HEK293T (cell line): ENCODE results near the gene SOD2.
A peak's percentile ranks its signal among the peaks of the same experiment; 100 is the strongest.

ENCODE experiments used
- CTCF ChIA-PET: fragments of 350-600 bp; formaldehyde crosslinking; extraction: SDS; loops from one replicate; lab custom pipeline; 2021; ENCODE audit warnings: antibody characterized with exemption, inconsistent platforms; lab: Yijun Ruan, JAX
- POLR2A ChIA-PET: fragments of 350-600 bp; formaldehyde crosslinking; extraction: SDS; loops from one replicate; lab custom pipeline; 2020; ENCODE audit warnings: antibody characterized with exemption, inconsistent platforms; lab: Yijun Ruan, JAX
- DNase-seq: peaks from one replicate; pipeline ENCODE4 v3.0.0; 2012; ENCODE audit warnings: mixed read lengths; ENCODE audit errors: extremely low spot score
- ARNT ChIP-seq: fragments of 450-650 bp; IDR thresholded peaks from 2 replicates; pipeline ENCODE4 v1.6.1; 2017; ENCODE audit warnings: mild to moderate bottlenecking
- BHLHE40 ChIP-seq: fragments of 450-650 bp; IDR thresholded peaks from 2 replicates; pipeline ENCODE4 v1.6.1; 2016; ENCODE audit warnings: mild to moderate bottlenecking, moderate library complexity, borderline replicate concordance
- CTBP1 ChIP-seq: fragments of 450-650 bp; IDR thresholded peaks from 2 replicates; pipeline ENCODE4 v1.6.1; 2016; ENCODE audit warnings: borderline replicate concordance
- ELF4 ChIP-seq: fragments of 450-650 bp; IDR thresholded peaks from 2 replicates; pipeline ENCODE4 v1.6.1; 2017; ENCODE audit warnings: antibody characterized with exemption
- FOXA1 ChIP-seq: fragments of 450-650 bp; IDR thresholded peaks from 2 replicates; pipeline ENCODE4 v1.6.1; 2016; ENCODE audit warnings: mild to moderate bottlenecking
- FOXK2 ChIP-seq: fragments of 450-650 bp; IDR thresholded peaks from 2 replicates; pipeline ENCODE4 v1.6.1; 2016; ENCODE audit warnings: mild to moderate bottlenecking
- FOXM1 ChIP-seq: fragments of 450-650 bp; IDR thresholded peaks from 2 replicates; pipeline ENCODE4 v1.6.1; 2017; ENCODE audit warnings: mild to moderate bottlenecking, borderline replicate concordance
- HDGF ChIP-seq: fragments of 450-650 bp; IDR thresholded peaks from 2 replicates; pipeline ENCODE4 v1.6.1; 2017; ENCODE audit warnings: antibody characterized with exemption, borderline replicate concordance
- L3MBTL2 ChIP-seq: fragments of 450-650 bp; conservative IDR thresholded peaks from 2 replicates; pipeline ENCODE4 v1.6.1; 2016; ENCODE audit warnings: mild to moderate bottlenecking
- LEF1 ChIP-seq: fragments of 450-650 bp; IDR thresholded peaks from 2 replicates; pipeline ENCODE4 v1.6.1; 2017; ENCODE audit warnings: mild to moderate bottlenecking, borderline replicate concordance
- NFRKB ChIP-seq: fragments of 450-650 bp; IDR thresholded peaks from 2 replicates; pipeline ENCODE4 v1.6.1; 2016; ENCODE audit warnings: mild to moderate bottlenecking, moderate library complexity
- SP1 ChIP-seq: fragments of 450-650 bp; IDR thresholded peaks from 2 replicates; pipeline ENCODE4 v1.6.1; 2017
- SUZ12 ChIP-seq: fragments of 450-650 bp; IDR thresholded peaks from 2 replicates; pipeline ENCODE4 v1.6.1; 2016; ENCODE audit warnings: mild to moderate bottlenecking
- TARDBP ChIP-seq: fragments of 450-650 bp; IDR thresholded peaks from 2 replicates; pipeline ENCODE4 v1.6.1; 2016
- ZNF384 ChIP-seq: fragments of 450-650 bp; IDR thresholded peaks from 2 replicates; pipeline ENCODE4 v1.6.1; 2016
- TF ChIP-seq, protein P1 (sequence below): fragments of 450-650 bp; IDR thresholded peaks from 2 replicates; pipeline ENCODE4 v1.6.1; 2016

The SOD2 gene

DNA sequence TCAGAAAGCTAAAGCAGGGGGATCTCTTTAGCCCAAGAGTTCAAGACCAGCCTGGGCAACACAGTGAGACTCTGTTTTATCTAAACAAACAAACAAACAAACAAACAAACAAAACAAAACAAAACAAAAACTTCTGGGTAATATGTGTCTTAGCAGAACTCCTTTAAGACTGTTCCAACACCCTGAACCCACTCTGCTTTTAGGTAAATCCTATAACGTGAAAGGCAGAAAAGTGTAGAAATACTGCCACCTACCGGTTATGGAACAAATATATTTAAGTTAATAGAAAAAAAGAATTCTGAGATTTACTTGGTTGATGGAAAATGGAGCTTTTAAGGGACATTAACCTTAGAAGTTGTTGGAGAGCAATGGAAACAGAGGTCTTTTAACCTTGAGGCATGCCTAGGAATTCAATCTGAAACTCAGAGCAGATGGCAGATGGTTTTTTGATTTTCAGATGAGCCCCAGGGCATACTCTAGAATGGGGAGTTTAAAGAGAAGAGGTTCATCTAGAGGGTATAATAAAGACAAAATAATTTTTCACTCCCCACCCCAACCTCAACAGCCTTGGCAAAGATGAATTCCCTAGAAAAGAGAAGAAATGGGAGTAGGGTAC lies 38.5 kb downstream of the SOD2 start:
- peak; percentile 48 for DNase-seq
- POLR2A ChIA-PET: no interaction called here
- CTCF ChIA-PET: interaction anchor here (0.6 to 1.8 kb wide), 12 partner anchors 9 to 963 kb away, joined by 3 to 9 read pairs (median 3); no protein-coding TSS in a partner anchor
- TF ChIP-seq BHLHE40: no peak
- 0 out of 2 replicates have a peak, but pooled peaks have one; percentile 16 for TF ChIP-seq ZNF384

DNA sequence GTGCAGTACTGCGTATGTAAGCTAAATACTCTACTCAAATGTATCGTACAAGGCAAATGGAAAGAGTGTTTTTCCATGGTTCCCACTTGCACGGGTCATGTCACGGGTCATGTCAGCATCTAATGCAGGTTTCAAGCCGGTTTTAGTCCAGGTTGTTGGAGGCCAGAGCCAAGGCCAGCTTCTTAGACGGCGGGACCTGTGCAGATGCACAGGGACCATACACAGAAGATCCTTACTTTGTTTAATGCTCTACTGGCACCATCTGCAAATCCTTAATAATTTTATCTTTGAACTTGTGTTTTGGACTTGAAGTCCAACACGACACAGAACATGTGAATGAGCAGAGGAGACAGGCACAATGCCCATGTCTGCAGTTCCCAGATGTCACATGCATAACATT lies 42.7 kb downstream of the SOD2 start:
- ChIA-PET POLR2A (no interaction called here), CTCF (no interaction called here)
- no peak for DNase-seq
- TF ChIP-seq FOXK2 (no peak), ELF4 (no peak), FOXM1 (no peak), CTBP1 (no peak), LEF1 (no peak), ZNF384 (no peak)

DNA sequence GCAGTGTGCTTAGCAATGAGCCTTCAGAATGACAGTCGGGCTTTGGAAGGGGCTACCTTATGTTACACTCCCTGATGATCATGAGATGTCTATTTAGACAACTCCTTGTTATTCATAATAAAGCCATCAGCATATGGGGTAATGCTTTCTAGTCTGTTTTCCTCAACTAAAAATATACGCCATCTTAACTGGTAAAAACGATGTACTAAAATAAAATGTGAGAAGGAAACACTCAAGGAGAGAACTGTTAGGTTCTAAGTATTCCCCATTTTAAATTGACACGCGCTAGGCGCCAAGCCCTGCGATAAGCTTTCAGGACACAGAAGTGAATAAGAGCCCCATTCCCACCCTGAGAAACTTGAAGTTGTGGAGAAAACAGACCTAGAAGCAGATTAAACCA lies 43.6 kb downstream of the SOD2 start:
- DNase-seq: no peak
- CTCF ChIA-PET: no interaction called here
- POLR2A ChIA-PET: no interaction called here
- TF ChIP-seq BHLHE40: no peak
- TF ChIP-seq LEF1: no peak
- TF ChIP-seq SUZ12: no peak
- TF ChIP-seq L3MBTL2: no peak
- TF ChIP-seq CTBP1: no peak
- TF ChIP-seq, protein P1, sequence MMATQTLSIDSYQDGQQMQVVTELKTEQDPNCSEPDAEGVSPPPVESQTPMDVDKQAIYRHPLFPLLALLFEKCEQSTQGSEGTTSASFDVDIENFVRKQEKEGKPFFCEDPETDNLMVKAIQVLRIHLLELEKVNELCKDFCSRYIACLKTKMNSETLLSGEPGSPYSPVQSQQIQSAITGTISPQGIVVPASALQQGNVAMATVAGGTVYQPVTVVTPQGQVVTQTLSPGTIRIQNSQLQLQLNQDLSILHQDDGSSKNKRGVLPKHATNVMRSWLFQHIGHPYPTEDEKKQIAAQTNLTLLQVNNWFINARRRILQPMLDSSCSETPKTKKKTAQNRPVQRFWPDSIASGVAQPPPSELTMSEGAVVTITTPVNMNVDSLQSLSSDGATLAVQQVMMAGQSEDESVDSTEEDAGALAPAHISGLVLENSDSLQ: no peak
- no peak for TF ChIP-seq ARNT
- no peak for TF ChIP-seq FOXA1
- TF ChIP-seq TARDBP: no peak
- no peak for TF ChIP-seq NFRKB
- no peak for TF ChIP-seq FOXK2
- TF ChIP-seq ZNF384: no peak
- no peak for TF ChIP-seq FOXM1
- TF ChIP-seq HDGF: no peak
- TF ChIP-seq SP1: no peak
- no peak for TF ChIP-seq ELF4

DNA sequence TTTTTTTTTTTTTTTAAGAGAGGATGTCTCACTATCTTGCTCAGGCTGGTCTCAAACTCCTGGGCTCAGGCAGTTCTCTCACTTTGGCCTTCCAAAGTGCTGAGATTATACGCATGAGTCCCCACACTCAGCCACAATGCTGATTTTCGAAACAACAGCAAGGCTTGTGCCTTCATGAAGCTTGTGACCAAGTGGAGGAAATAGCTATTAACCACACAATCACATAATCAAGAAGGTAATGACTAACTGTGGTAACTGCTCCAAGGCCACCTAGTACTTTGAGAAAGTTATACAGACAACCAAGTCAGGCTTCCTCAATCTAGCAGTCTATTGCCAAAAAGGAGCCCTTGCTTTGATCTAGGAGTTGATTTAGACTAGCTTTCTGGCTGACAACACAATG lies 46.3 kb downstream of the SOD2 start:
- DNase-seq: no peak
- ChIA-PET CTCF (interaction anchor here (1.4 kb wide), 1 partner anchor 13 kb away, joined by 5 read pairs; no protein-coding TSS in a partner anchor), POLR2A (no interaction called here)
- TF ChIP-seq CTBP1: no peak
- TF ChIP-seq, protein P1: no peak
- no peak for TF ChIP-seq ZNF384
- no peak for TF ChIP-seq SP1
- TF ChIP-seq TARDBP: no peak
- no peak for TF ChIP-seq FOXM1
- TF ChIP-seq ELF4: no peak

DNA sequence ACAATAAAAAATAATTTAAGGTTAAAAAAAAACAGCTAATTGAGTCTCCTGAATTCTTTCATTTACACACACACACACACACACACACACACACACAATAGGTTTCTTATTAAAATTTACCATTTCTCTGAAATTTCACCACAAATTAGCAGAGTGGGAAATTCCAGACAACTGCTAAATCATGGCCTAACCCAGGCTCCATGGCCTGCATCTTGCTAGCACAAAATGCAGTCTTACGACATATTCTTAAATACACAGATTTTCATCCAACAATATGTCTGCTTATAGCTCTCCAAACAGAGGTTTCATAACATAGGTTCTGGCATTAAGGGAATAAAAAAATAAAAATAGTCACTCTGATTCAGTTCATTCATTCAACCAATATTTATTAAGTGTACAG lies 46.9 kb downstream of the SOD2 start:
- TF ChIP-seq, protein P1: no peak
- TF ChIP-seq SP1 (no peak), FOXA1 (no peak), NFRKB (no peak), ZNF384 (no peak), CTBP1 (no peak), FOXK2 (no peak), TARDBP (no peak), LEF1 (no peak), HDGF (no peak), ELF4 (no peak), L3MBTL2 (no peak), BHLHE40 (no peak), SUZ12 (no peak)
- CTCF ChIA-PET: interaction anchor here (1.4 kb wide), 1 partner anchor 13 kb away, joined by 5 read pairs; no protein-coding TSS in a partner anchor
- POLR2A ChIA-PET: no interaction called here
- no peak for DNase-seq

DNA sequence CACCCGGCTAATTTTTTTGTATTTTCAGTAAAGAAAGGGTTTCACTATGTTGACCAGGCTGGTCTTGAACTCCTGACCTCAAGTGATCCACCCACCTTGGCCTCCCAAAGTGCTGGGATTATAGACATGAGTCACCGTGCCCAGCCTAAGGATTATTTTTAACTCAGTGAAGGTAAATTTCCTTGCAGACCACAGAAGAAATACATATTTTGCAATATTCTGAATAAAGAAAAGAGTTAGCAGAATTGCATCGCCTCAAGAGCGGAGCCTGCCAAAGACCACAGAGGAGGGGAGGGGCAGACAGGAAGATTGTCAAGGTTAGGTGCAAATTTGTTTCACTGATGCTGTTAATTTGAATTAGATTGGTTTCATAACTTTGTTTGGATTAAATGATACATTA lies 47.4 kb downstream of the SOD2 start:
- ChIA-PET CTCF (interaction anchor here (1.8 kb wide), 1 partner anchor 12 kb away, joined by 8 read pairs; no protein-coding TSS in a partner anchor), POLR2A (no interaction called here)
- TF ChIP-seq NFRKB: no peak
- no peak for TF ChIP-seq SUZ12
- no peak for TF ChIP-seq ZNF384
- TF ChIP-seq FOXA1: no peak
- TF ChIP-seq, protein P1: no peak
- TF ChIP-seq TARDBP: no peak
- no peak for TF ChIP-seq SP1
- TF ChIP-seq FOXK2: no peak
- no peak for TF ChIP-seq CTBP1
- no peak for TF ChIP-seq BHLHE40
- TF ChIP-seq LEF1: no peak
- TF ChIP-seq L3MBTL2: no peak
- no peak for TF ChIP-seq ARNT
- no peak for TF ChIP-seq HDGF
- no peak for DNase-seq
